Iris pigment epithelial cell (primary cell): ENCODE measurements around the gene BCL2L12.

Experiments used
- DNase-seq: peaks from one replicate; pipeline ENCODE4 v3.0.0-alpha.2; 2011; ENCODE audit warnings: low read depth

BCL2L12 gene

DNA sequence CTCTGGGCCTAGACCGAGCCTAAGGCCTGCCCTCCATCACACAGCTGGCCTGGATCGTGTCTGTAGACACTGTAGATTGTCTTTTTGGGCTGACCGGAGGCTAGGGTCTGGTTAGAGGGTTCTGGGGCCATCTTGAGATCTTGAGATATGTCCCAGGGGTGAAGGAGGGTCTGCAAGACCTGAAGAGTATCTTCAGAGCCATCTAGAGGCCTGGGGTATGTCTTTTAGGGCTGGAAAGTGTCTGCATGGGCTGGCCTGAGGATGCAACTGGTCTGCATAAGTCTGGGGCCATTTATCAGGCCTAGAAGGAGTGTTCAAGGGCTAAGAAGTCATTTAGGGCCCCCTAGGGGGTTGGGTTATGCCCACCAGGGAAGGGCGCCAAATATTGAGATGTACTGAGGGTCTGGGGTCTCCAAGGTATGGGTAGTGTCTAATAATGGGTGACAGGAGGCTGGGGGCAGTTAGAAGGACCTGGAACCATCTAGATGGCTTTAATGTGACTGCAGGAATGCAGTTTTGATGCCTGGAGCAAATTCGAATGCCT, 23.2 kb upstream of the BCL2L12 start:
- no peak for DNase-seq

- no peak for DNase-seq
Measured at GRCh38 chr19:49643466-49643865, 22.3 kb upstream of the BCL2L12 start.

GRCh38 chr19:49645592-49645991, 20.1 kb upstream of the BCL2L12 start:
- no peak for DNase-seq

GRCh38 chr19:49645995-49646394, 19.7 kb upstream of the BCL2L12 start:
- DNase-seq, result no peak

- no peak for DNase-seq
Measured at GRCh38 chr19:49646586-49646985, 19.1 kb upstream of the BCL2L12 start.

- DNase-seq, result no peak
Measured at GRCh38 chr19:49651029-49651819, 14.5 kb upstream of the BCL2L12 start.

GRCh38 chr19:49651820-49652550, 13.7 kb upstream of the BCL2L12 start:
- no peak for DNase-seq

GRCh38 chr19:49652551-49653465, 12.9 kb upstream of the BCL2L12 start:
- no peak for DNase-seq

DNA sequence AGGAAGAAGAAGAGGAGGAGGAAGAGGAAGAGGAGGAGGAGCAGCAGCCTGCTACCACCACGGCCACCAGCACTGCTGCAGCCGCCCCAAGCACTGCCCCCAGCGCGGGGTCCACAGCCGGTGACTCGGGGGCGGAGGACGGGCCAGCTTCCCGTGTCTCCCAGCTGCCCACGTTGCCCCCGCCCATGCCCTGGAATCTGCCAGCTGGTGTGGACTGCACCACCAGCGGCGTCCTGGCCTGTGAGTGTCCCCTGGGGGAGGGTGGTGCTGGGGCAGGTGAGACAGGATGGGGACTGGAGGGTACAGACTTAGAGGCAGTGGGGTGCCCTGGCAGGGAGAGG, 12.3 kb upstream of the BCL2L12 start:
- no peak for DNase-seq

DNA sequence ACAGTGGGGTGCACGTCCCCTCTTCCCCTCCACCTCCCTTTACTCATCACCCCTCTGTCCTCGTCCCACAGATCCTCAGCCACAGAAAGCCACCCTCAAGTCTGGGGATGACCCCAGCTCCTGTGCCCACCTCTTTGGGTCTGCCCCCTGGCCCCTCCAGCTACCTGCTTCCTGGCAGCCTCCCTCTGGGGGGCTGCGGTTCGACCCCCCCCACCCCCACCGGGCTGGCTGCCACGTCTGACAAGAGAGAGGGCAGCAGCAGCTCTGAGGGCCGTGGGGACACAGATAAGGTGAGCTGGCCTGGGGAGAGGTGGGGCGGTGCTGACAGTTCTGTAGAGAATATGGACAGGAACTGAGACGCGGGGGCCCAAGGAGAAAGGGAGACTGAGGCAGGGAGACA, 11.2 kb upstream of the BCL2L12 start:
- no peak for DNase-seq

- no peak for DNase-seq
Measured at GRCh38 chr19:49655570-49656455, 9.9 kb upstream of the BCL2L12 start.

GRCh38 chr19:49656456-49657109, 9.2 kb upstream of the BCL2L12 start:
- DNase-seq, result no peak

DNA sequence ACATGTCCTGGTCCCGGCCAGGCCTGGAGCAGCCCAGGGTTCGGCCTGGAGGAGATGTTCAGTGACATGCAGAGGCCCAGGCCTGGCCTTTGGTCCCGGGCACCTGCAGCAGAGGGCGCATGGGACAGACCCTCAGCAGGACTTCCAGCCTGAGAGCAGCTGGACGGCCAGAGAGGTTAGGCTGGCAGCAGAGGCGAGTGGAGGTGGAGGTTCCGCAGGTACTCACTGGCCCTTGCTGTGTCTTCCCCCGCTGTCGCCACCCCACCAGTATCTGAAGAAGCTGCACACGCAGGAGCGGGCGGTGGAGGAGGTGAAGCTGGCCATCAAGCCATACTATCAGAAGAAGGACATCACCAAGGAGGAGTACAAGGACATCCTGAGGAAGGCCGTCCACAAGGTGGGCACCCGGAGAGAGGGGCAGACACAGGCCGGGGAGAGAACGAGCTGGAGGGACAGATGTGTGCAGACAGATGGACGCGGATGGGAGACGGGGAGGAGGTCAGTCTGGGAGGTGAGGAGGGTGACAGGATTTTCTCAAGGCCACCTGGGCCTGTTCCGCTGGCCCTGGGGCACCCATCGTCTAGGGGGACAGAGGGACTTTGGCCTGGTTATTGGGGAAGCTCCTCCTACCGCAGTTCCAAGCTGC, 8.1 kb upstream of the BCL2L12 start:
- DNase-seq, result no peak

- no peak for DNase-seq
Measured at GRCh38 chr19:49658139-49658517, 7.6 kb upstream of the BCL2L12 start.

- DNase-seq, result no peak
Measured at GRCh38 chr19:49658566-49659442, 6.9 kb upstream of the BCL2L12 start.

GRCh38 chr19:49660338-49660961, 5.3 kb upstream of the BCL2L12 start:
- no peak for DNase-seq

GRCh38 chr19:49662011-49662410, 3.7 kb upstream of the BCL2L12 start:
- no peak for DNase-seq

DNA sequence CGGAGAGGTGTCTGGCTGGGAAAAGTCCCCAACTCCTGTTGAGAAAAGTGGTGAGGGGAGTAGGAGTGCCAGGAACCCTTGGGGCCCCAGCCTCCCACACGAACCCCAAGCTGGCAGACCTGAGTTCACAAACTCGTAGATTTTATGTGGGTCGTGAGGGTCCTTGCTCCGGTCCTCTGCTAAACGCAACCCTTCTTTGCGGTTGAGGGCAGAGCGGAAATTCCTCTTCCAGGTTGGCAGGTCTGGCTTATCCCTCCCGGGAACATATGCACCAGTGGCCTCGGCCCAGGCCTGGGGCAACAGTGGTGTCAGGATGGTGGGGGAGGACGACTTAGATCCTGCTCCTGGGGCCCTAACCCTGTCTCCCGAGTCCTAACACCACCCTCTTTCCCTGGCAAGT, 2.5 kb upstream of the BCL2L12 start:
- DNase-seq, result no peak
